ENCODE data around the gene RAP2B.
"Not testable (repeated sequence)": the region's sequence is repeated elsewhere in the genome, so short reads cannot be mapped to it uniquely, and the experiment has no call there.

The RAP2B gene

GRCh38 chr3:153161714-153162512 is at the start of gene RAP2B:
Gene RAP2B (plus strand): TSS chr3:153162226. CDS start chr3:153162694, 468 bp downstream.
- peak; percentile 88 for DNase-seq

DNA sequence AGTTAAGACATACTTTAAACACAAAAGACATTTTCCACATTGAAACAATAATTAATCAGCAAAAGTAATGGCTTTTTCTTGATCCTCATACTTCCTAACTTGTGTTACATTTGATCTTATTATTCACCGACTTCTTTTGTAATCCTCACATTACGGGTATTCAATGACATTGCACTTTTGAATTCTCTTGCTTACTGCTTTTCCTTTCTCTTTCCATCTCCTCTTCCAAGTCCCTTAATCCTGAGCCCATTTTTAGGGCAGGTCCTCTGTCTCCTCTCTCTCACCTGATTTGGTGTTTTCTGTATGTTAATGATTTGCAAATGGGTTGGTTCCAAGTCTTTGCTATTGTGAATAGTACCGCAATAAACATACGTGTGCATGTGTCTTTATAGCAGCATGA is 48.5 kb upstream of the RAP2B start:
- no peak for DNase-seq

DNA sequence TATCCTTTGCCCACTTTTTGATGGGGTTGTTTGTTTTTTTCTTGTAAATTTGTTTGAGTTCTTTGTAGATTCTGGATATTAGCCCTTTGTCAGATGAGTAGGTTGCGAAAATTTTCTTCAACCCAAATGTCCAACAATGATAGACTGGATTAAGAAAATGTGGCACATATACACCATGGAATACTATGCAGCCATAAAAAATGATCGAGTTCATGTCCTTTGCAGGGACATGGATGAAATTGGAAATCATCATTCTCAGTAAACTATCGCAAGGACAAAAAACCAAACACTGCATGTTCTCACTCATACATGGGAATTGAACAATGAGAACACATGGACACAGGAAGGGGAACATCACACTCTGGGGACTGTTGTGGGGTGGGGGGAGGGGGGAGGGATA is 47.8 kb upstream of the RAP2B start:
- not testable (repeated sequence) for DNase-seq

DNA sequence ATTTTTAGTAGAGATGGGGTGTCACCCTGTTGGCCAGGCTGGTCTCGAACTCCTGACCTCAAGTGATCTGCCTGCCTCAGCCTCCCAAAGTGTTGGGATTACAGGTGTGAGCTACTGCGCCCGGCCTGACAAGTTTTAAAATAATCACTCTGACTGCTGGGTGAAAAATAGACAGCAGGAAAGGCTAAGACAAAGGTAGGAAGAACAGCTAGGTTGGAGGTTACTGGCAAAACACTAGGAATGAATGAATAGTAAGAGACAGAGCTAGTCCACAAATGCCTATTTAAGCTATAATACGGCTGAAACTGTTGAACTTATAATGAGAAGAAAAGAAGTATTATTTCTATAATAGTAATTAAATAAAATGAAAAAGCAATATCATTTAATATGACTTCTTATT is 46.7 kb upstream of the RAP2B start:
- DNase-seq: no peak

GRCh38 chr3:153127788-153128187 is 34.2 kb upstream of the RAP2B start:
- DNase-seq: no peak

- no peak for DNase-seq
These were observed 32.6 kb upstream of the RAP2B start for GRCh38 chr3:153129426-153129825.

- DNase-seq: no peak
These were observed 32.2 kb upstream of the RAP2B start for GRCh38 chr3:153129866-153130265.

- DNase-seq: no peak
These were observed 31.6 kb upstream of the RAP2B start for GRCh38 chr3:153130312-153130977.

DNA sequence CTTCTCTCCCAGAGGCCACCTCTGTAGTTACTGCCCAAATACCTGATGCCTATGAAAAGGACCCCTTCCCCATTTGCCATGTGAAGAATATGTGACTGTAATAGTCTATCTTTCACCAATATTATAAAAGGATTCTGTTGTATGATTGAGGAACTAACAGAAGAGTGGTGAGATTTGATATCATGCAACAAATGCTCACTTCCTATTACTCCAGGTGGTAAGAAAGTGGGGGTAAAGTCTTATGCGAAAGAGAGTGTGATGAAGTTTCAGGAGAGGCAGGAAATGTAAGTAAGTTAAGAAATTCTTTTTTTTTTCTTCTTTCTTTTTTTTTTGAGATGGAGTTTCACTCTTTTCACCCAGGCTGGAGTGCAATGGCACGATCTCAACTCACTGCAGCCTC is 24.4 kb upstream of the RAP2B start:
- no peak for DNase-seq

- no peak for DNase-seq
These were observed 23.5 kb upstream of the RAP2B start for GRCh38 chr3:153138276-153139210.

- DNase-seq: no peak
These were observed 19.1 kb upstream of the RAP2B start for GRCh38 chr3:153142961-153143360.

DNA sequence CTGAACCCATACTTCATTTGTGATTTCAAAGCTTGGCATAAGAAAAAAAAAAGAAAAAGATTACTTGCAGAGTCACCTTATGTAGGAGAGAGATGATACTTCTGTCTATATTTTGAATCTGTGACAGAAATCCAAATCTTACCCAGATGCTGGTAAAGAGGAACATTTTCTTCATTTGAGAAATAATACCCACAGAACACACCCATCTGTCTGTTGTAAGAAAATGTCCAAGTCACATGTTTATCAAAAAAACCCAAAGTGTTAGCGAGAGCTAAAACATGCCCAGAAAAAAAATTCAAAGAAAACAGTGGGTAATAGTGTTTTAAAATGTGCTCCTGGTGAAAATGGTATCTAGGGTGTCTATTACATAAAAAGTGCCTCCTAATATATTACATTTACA is 18.0 kb upstream of the RAP2B start:
- DNase-seq: no peak

DNA sequence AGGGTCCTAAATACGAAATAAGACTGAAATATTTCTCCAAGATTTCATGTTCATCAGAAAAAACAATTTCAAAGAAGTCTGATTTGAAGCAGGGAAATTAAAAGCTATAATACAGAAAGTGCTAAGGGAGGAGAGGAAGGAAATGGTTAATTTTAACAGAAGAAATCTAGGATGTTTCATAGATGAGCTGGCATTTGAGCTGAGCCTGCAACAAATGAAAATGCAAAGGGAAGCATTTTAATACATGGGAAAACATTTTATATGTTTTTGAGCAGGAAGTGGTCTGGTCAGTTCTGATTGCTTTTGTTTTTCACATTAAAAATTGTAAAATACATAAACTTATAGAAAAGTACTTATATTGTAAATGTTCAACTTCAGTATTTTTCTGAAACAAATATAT is 17.2 kb upstream of the RAP2B start:
- DNase-seq: no peak

GRCh38 chr3:153145454-153145853 is 16.6 kb upstream of the RAP2B start:
- DNase-seq: no peak

GRCh38 chr3:153146191-153147053 is 15.6 kb upstream of the RAP2B start:
- no peak for DNase-seq

DNA sequence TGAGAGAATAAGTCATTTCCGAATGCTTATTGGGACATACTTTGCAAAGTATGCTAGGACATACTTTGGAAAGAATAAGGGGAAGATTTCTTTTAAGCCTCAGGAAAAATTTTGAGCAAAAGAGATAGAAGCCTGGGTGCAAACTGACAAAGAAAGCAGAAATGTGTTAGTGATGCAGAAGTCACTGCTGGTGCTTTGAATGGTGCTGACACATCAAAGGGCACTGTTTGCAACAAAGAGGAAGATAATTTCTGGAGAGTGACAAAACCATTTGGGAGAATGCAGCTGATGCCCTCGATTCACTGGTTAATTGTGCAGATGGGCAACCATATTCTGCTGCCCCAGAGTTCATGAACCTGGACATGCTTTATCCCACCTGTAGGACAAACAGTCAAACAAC is 11.0 kb upstream of the RAP2B start:
- no peak for DNase-seq

DNA sequence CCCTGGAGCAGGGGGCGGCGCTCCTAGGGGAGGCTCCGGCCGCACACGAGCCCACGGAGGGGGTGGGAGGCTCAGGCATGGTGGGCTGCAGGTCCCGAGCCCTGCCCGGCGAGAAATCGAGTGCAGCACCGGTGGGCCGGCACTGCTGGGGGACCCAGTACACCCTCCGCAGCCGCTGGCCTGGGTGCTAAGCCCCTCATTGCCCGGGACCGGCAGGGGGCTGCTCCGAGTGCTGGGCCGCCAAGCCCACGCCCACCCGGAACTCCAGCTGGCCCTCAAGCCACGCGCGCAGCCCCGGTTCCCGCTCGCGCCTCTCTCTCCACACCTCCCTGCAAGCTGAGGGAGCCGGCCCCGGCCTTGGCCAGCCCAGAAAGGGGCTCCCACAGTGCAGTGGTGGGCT is 6.2 kb upstream of the RAP2B start:
- not testable (repeated sequence) for DNase-seq

DNA sequence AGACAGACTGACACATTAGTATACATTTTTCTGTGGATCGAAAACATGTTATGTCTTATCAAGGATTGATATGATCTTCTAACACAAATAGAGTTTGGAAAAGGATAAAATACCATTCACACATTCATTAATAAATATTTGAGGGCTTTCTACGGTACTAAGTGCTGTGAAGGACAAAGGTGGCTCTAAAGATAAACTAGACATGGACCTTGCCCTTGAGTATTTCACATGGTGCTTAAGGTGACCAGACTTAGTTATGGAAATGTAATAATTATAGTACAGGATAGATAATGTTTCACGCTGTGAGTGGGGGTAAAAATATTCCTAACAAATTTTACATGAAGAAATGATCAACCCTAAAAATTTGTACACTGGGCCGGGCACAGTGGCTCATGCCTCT is 3.8 kb upstream of the RAP2B start:
- no peak for DNase-seq

DNA sequence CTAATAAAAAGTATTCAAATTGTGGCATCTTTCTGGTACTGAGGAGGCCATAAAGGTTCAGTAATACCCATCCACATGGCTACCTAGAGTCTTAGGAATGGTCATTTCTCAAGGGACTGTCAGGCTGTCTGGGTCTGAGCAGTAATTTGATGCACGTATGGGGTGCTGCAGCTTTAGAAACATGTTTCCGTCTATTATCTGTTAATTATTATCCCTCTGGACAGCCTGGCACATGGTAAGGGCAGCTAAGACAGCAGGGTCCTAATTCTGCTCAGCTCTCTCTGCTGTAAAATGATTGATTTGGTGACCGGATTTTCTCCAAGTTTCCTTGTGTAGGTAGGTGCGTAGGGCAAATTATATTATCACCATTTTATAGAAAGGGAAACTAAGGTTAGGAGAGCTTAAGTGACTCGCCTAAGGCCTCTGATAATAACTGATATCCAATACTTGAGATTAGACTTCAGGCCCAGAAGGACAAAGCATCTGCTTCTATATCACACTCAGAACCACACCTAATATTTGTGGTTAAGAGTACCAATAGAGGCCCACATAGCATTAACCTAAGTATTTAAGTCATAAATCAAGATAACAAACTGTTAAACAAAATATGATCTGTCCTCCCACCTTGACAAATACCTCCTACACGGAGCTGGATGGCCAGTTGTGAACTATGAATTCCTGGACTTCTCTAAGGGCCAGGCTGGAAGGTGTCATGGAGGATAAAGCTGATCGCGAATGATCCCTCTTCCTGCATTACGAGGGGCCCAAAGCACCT is 2.9 kb upstream of the RAP2B start:
- no peak for DNase-seq

DNA sequence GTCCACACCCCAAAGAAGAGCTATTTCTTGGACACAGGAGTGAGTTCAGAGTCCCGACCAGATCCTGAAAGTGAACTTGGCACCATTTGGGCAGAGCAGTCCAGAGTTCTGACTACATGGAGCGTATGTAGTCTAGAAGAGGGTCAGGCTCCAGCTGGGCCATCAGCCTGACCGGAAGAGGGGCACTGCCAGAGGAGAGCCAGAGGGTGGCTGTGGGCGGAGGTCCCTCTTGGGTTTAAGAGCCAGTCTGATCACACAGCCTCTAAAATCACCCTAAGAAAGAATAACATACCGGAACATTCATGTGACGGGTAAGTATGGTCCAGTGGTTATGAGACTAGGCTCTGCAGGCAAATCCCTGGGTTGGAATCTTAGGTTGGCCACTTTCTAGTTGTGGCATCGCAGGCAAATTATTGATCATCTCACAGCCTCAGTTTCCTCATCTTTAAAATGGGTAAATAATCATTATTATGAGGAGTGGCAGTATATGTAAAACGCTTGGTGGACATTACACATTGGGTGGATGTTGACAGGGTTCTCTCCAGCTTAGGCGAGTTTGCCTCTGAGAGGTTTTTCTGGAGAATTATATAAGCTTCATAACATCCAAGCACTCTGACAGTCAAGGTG is 2.1 kb upstream of the RAP2B start:
- no peak for DNase-seq

Measured in NCI-H2107 (cell line).